Retinal pigment epithelial cell (primary cell): ENCODE measurements around the gene TUG1.

Experiments used
- DNase-seq: peaks from one replicate; pipeline ENCODE4 v3.0.0-alpha.2; 2010; ENCODE audit warnings: low read depth
- H3K4me3 ChIP-seq: 2 replicates; pipeline ENCODE4 v1.5.1; 2011; ENCODE audit warnings: mild to moderate bottlenecking, low read length, control low read depth, moderate library complexity
- CTCF ChIP-seq: conservative IDR thresholded peaks from 2 replicates; pipeline ENCODE4 v1.5.1; 2011; ENCODE audit warnings: low read depth, low read length, control low read depth, inconsistent platforms

TUG1 gene

GRCh38 chr22:30968924-30969531 lies at the start of gene TUG1:
Gene TUG1, plus strand, starts transcription at chr22:30969265.
- DNase-seq, result peak; percentile 96
- H3K4me3 ChIP-seq, result peak within 1 kb of the TSS; percentile 69
- no peak for TF ChIP-seq CTCF

GRCh38 chr22:30919973-30920372 lies 49.1 kb upstream of the TUG1 start:
- DNase-seq, result no peak
- no peak for TF ChIP-seq CTCF
- H3K4me3 ChIP-seq, result no peak overlapping the region

- no peak overlapping the region for H3K4me3 ChIP-seq
- peak; percentile 89 for TF ChIP-seq CTCF
- peak; percentile 7 for DNase-seq
Observed at GRCh38 chr22:30920407-30920806, 48.7 kb upstream of the TUG1 start.

GRCh38 chr22:30921108-30921507 lies 48.0 kb upstream of the TUG1 start:
- no peak overlapping the region for H3K4me3 ChIP-seq
- DNase-seq, result no peak
- TF ChIP-seq CTCF, result no peak

- no peak for DNase-seq
- no peak for TF ChIP-seq CTCF
- peak overlapping the region; percentile 41 for H3K4me3 ChIP-seq
Observed at GRCh38 chr22:30922151-30922611, 46.9 kb upstream of the TUG1 start.

GRCh38 chr22:30923168-30923900 lies 45.7 kb upstream of the TUG1 start:
- H3K4me3 ChIP-seq, result no peak overlapping the region
- no peak for TF ChIP-seq CTCF
- DNase-seq, result no peak

GRCh38 chr22:30925667-30926066 lies 43.4 kb upstream of the TUG1 start:
- no peak for DNase-seq
- TF ChIP-seq CTCF, result no peak
- H3K4me3 ChIP-seq, result no peak overlapping the region
